B cell (primary cell): ENCODE measurements around the gene TIFAB.

Experiments used
- EZH2 ChIP-seq: IDR thresholded peaks from 2 replicates; pipeline ENCODE4 v1.6.1; 2012; ENCODE audit warnings: borderline replicate concordance, low read depth, mild to moderate bottlenecking, moderate library complexity, low read length; ENCODE audit not compliant: insufficient read depth, poor library complexity, severe bottlenecking
- TF ChIP-seq, protein P1 (sequence below): fragments of 200-600 bp; IDR thresholded peaks from one replicate; pipeline ENCODE4 v1.8.0; 2022; ENCODE audit warnings: antibody characterized with exemption, mild to moderate bottlenecking

DNA sequence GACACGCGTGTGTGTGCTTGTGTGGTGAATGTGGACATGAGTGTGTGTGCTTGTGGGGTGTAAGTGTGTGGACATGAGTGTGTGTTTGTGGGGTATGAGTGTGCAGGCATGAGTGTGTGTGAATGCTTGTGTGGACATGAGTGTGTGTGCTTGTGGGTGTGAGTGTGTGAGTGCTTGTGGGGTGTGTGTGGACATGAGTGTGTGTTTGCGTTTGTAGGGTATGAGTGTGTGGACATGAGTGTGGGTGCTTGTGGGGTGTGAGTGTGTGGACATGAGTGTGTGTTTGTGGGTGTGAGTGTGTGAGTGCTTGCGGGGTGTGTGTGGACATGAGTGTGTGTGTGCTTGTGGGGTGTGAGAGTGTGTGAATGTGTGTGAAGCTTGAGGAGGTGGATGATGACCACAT, 29.8 kb upstream of the TIFAB start:
- TF ChIP-seq, protein P1, sequence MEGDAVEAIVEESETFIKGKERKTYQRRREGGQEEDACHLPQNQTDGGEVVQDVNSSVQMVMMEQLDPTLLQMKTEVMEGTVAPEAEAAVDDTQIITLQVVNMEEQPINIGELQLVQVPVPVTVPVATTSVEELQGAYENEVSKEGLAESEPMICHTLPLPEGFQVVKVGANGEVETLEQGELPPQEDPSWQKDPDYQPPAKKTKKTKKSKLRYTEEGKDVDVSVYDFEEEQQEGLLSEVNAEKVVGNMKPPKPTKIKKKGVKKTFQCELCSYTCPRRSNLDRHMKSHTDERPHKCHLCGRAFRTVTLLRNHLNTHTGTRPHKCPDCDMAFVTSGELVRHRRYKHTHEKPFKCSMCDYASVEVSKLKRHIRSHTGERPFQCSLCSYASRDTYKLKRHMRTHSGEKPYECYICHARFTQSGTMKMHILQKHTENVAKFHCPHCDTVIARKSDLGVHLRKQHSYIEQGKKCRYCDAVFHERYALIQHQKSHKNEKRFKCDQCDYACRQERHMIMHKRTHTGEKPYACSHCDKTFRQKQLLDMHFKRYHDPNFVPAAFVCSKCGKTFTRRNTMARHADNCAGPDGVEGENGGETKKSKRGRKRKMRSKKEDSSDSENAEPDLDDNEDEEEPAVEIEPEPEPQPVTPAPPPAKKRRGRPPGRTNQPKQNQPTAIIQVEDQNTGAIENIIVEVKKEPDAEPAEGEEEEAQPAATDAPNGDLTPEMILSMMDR: no peak
- TF ChIP-seq EZH2: no peak
